H1 (cell line): ENCODE results near the gene ALDH5A1. TPM values are rescaled to one million over a fixed set of nuclear protein-coding genes. Genes with fewer than 3 reads are reported as not detected.

Experiments
- CTCF ChIA-PET: fragments of 300-600 bp; sonication (Branson Sonifier 250); formaldehyde crosslinking; loops from one replicate; lab custom pipeline; 2021; ENCODE audit not compliant: partially characterized antibody; lab: Charles Lee
- POLR2A ChIA-PET: fragments of 300-600 bp; sonication (Branson Sonifier 250); formaldehyde crosslinking; loops from one replicate; lab custom pipeline; 2021; ENCODE audit warnings: inconsistent platforms; ENCODE audit not compliant: partially characterized antibody; lab: Charles Lee
- DNase-seq, 2 experiments: peaks; one replicate each; pipeline versions ENCODE4 v3.0.0 to v3.0.0-alpha.2; 2010 to 2022; ENCODE audit warnings: low spot score in 2 of 2, low read depth in 1 of 2, mixed read lengths in 1 of 2
- FAIRE-seq: peaks from 2 replicates; lab custom pipeline; 2011; peaks lifted over from hg19 to GRCh38; lab: Jason Lieb, UNC
- H2AFZ ChIP-seq: 2 replicates; pipeline ENCODE4 v1.8.1; 2012; ENCODE audit warnings: low read length, inconsistent platforms
- H2AK5ac ChIP-seq: 2 replicates; pipeline ENCODE4 v1.6.1; 2013; ENCODE audit warnings: low read depth, low read length
- H2BK120ac ChIP-seq: replicated peaks from 2 replicates; pipeline ENCODE3; 2013; ENCODE audit warnings: low read depth, low read length, inconsistent platforms
- H2BK12ac ChIP-seq: 2 replicates; pipeline ENCODE4 v1.6.1; 2013; ENCODE audit warnings: low read depth, low read length
- H2BK15ac ChIP-seq: 2 replicates; pipeline ENCODE4 v1.6.1; 2013; ENCODE audit warnings: low read length
- H2BK20ac ChIP-seq: 2 replicates; pipeline ENCODE4 v1.6.1; 2013; ENCODE audit warnings: low read length
- H2BK5ac ChIP-seq: 2 replicates; pipeline ENCODE4 v1.6.1; 2013; ENCODE audit warnings: low read depth, low read length
- H3K14ac ChIP-seq: 2 replicates; pipeline ENCODE4 v1.6.1; 2013; ENCODE audit warnings: inconsistent platforms; ENCODE audit not compliant: insufficient read length
- H3K18ac ChIP-seq: 2 replicates; pipeline ENCODE4 v1.6.1; 2013; ENCODE audit warnings: low read length; ENCODE audit errors: extremely low read depth
- H3K23ac ChIP-seq: 2 replicates; pipeline ENCODE4 v1.6.1; 2013; ENCODE audit warnings: inconsistent platforms; ENCODE audit not compliant: insufficient read length
- H3K23me2 ChIP-seq: 2 replicates; pipeline ENCODE4 v1.6.1; 2013; ENCODE audit warnings: low read depth, low read length
- H3K27ac ChIP-seq: 2 replicates; pipeline ENCODE4 v1.6.1; 2011; ENCODE audit warnings: low read depth, low read length, inconsistent platforms
- H3K27me3 ChIP-seq, 4 experiments: replicated peaks in 1 of 4; 1 replicate in 1 of 4; 2 replicates in 3 of 4; pipeline versions ENCODE4 v1.6.1 to v1.8.1; 2011 to 2013; ENCODE audit warnings: low read length in 3 of 4, mild to moderate bottlenecking in 3 of 4, inconsistent platforms in 2 of 4, mixed read lengths in 2 of 4, moderate library complexity in 1 of 4; ENCODE audit not compliant: control insufficient read depth in 3 of 4, insufficient read depth in 3 of 4; ENCODE audit errors: extremely low read depth in 1 of 4
- H3K36me3 ChIP-seq, 4 experiments: 2 replicates each; pipeline versions ENCODE4 v1.6.1 to v1.8.1; 2011 to 2013; ENCODE audit warnings: mild to moderate bottlenecking in 4 of 4, low read length in 3 of 4, moderate library complexity in 2 of 4, control low read depth in 1 of 4, inconsistent platforms in 1 of 4; ENCODE audit not compliant: insufficient read depth in 4 of 4, control insufficient read depth in 2 of 4
- H3K4ac ChIP-seq: replicated peaks from 2 replicates; pipeline ENCODE3; 2013; ENCODE audit warnings: low read length, low read depth, mixed read lengths, inconsistent platforms; ENCODE audit not compliant: insufficient read length
- H3K4me1 ChIP-seq, 4 experiments: replicated peaks in 1 of 4; 1 replicate in 1 of 4; 2 replicates in 3 of 4; pipeline versions ENCODE4 v1.6.1 to v1.8.1; 2011 to 2013; ENCODE audit warnings: low read length in 3 of 4, inconsistent platforms in 2 of 4, mixed read lengths in 1 of 4; ENCODE audit not compliant: insufficient read depth in 4 of 4, control insufficient read depth in 3 of 4
- H3K4me2 ChIP-seq, 2 experiments: 2 replicates each; pipeline versions ENCODE4 v1.6.1 to v1.8.1; 2011 to 2013; ENCODE audit warnings: low read depth in 2 of 2, low read length in 2 of 2, control low read depth in 1 of 2, inconsistent platforms in 1 of 2, mild to moderate bottlenecking in 1 of 2; ENCODE audit not compliant: insufficient read depth in 1 of 2
- H3K4me3 ChIP-seq, 4 experiments: fragments of 200-600, 300-600 bp in 1 of 4; sonication (generic), shearing (Covaris generic), sonication (Bioruptor Twin) in 1 of 4; 2 replicates each; pipeline versions ENCODE4 v1.5.1 to v1.8.1; 2011 to 2016; ENCODE audit warnings: low read length in 4 of 4, low read depth in 3 of 4, control low read depth in 2 of 4, inconsistent platforms in 2 of 4, mild to moderate bottlenecking in 2 of 4, mixed read lengths in 1 of 4, moderate library complexity in 1 of 4; ENCODE audit not compliant: insufficient read depth in 2 of 4; ENCODE audit errors: extremely low read depth in 1 of 4
- H3K56ac ChIP-seq: replicated peaks from 2 replicates; pipeline ENCODE3; 2013; ENCODE audit warnings: low read depth, mild to moderate bottlenecking, mixed read lengths, low read length, inconsistent platforms; ENCODE audit not compliant: insufficient read length
- H3K79me1 ChIP-seq: 2 replicates; pipeline ENCODE4 v1.6.1; 2013; ENCODE audit warnings: low read depth, low read length, control low read depth
- H3K79me2 ChIP-seq, 2 experiments: 2 replicates each; pipeline versions ENCODE4 v1.6.1 to v1.8.1; 2012 to 2013; ENCODE audit warnings: low read length in 2 of 2, mild to moderate bottlenecking in 2 of 2, inconsistent platforms in 1 of 2; ENCODE audit not compliant: insufficient read depth in 2 of 2, control insufficient read depth in 1 of 2
- H3K9ac ChIP-seq, 4 experiments: replicated peaks in 1 of 4; 1 replicate in 1 of 4; 2 replicates in 3 of 4; pipeline versions ENCODE4 v1.6.1 to v1.8.1; 2011 to 2013; ENCODE audit warnings: low read depth in 3 of 4, low read length in 3 of 4, control low read depth in 2 of 4, mild to moderate bottlenecking in 2 of 4, moderate library complexity in 2 of 4, inconsistent platforms in 1 of 4; ENCODE audit errors: extremely low read depth in 1 of 4
- H3K9me3 ChIP-seq, 2 experiments: 2 replicates each; pipeline versions ENCODE4 v1.6.1 to v1.8.1; 2012 to 2013; ENCODE audit warnings: mild to moderate bottlenecking in 2 of 2, moderate library complexity in 2 of 2, control low read depth in 1 of 2, inconsistent platforms in 1 of 2, low read depth in 1 of 2, low read length in 1 of 2, mixed read lengths in 1 of 2; ENCODE audit not compliant: insufficient read depth in 2 of 2
- H4K20me1 ChIP-seq, 2 experiments: replicated peaks in 1 of 2; 2 replicates each; pipeline versions ENCODE3 to v1.8.1; 2011 to 2013; ENCODE audit warnings: inconsistent platforms in 2 of 2, low read length in 2 of 2, mild to moderate bottlenecking in 1 of 2; ENCODE audit not compliant: insufficient read depth in 2 of 2, control insufficient read depth in 1 of 2
- H4K5ac ChIP-seq: 2 replicates; pipeline ENCODE4 v1.6.1; 2013; ENCODE audit warnings: low read length, low read depth, mixed read lengths, inconsistent platforms; ENCODE audit not compliant: insufficient read length
- H4K8ac ChIP-seq: 2 replicates; pipeline ENCODE4 v1.8.0; 2013; ENCODE audit warnings: mild to moderate bottlenecking, moderate library complexity, low read length, inconsistent platforms; ENCODE audit not compliant: insufficient read depth; ENCODE audit errors: extremely low read depth
- H4K91ac ChIP-seq: replicated peaks from 2 replicates; pipeline ENCODE3; 2013; ENCODE audit warnings: low read length, mixed read lengths, inconsistent platforms; ENCODE audit not compliant: insufficient read length
- CEBPB ChIP-seq: IDR thresholded peaks from 2 replicates; pipeline ENCODE4 v1.6.1; 2012; ENCODE audit warnings: low read depth, low read length
- CREB1 ChIP-seq: IDR thresholded peaks from 2 replicates; pipeline ENCODE4 v1.6.1; 2012; ENCODE audit warnings: inconsistent platforms
- SP1 ChIP-seq: IDR thresholded peaks from 2 replicates; pipeline ENCODE4 v1.6.1; 2011; ENCODE audit warnings: low read depth, low read length
- TAF7 ChIP-seq: optimal IDR thresholded peaks from 2 replicates; pipeline ENCODE3; 2011; ENCODE audit warnings: low read depth, mild to moderate bottlenecking, inconsistent platforms, low read length, moderate library complexity, borderline replicate concordance
- polyA plus RNA-seq, 7 experiments: library from polyadenylated mRNA; depleted of rRNA in 3 of 7; stranded (reverse) in 5 of 7; unstranded in 2 of 7; fragments of >200 nt in 5 of 7; fragments of 200-250 nt in 2 of 7; gene quantifications; 1 replicate in 5 of 7; 2 replicates in 1 of 7; 4 replicates in 1 of 7; pipeline versions ENCODE4 v1.2.1 to v1.2.3, GENCODE V29; 2011 to 2013; ENCODE audit warnings: missing spikeins in 2 of 7, mixed read lengths in 2 of 7
- total RNA-seq: library from RNA; stranded (reverse); fragmentation: NEBNext Ultra II Directional; extraction: Animal tissue kit (Norgen Biotek cat#: 25700); gene quantifications from 2 replicates; pipeline ENCODE4 v1.2.1, GENCODE V29; 2021

Gene ALDH5A1
- total and polyA plus RNA-seq, 2 of the 8 experiments (the other 6 are each of a cell fraction or from before 2014, with no cell fraction given): 1.5 to 2.4 TPM

- Histone ChIP-seq H3K9me3 (no peaks in the 10 kb centered on the region), H2AK5ac (no peak overlapping the region), H3K4me2 (no peak overlapping the region), H2BK20ac (no peak overlapping the region), H2BK12ac (no peak overlapping the region), H4K8ac (no peak overlapping the region), H3K36me3 (no peaks in the 10 kb centered on the region), H4K91ac (no peak overlapping the region), H2AFZ (no peak overlapping the region), H3K23me2 (no peaks in the 10 kb centered on the region; the same call in 1 of the 2 replicates), H3K27me3 (no peaks in the 10 kb centered on the region), H3K18ac (no peak overlapping the region)
- TF ChIP-seq CEBPB (no peak), TAF7 (no peak), CREB1 (no peak), SP1 (no peak)
- TF ChIP-seq, all 59 proteins: peak for 0
- Histone ChIP-seq H2BK120ac (no peak overlapping the region), H2BK15ac (no peak overlapping the region), H3K4me3 (no peak overlapping the region), H3K27ac (no peak overlapping the region), H3K79me2 (no peaks in the 10 kb centered on the region), H4K20me1 (no peaks in the 10 kb centered on the region), H3K4me1 (no peaks in the 10 kb centered on the region), H3K9ac (no peak overlapping the region), H3K23ac (no peak overlapping the region), H3K4ac (no peak overlapping the region), H4K5ac (no peak overlapping the region), H3K79me1 (no peaks in the 10 kb centered on the region), H2BK5ac (no peak overlapping the region), H3K56ac (no peak overlapping the region), H3K14ac (no peak overlapping the region)
- CTCF ChIA-PET: interaction anchor here (1.7 to 1.9 kb wide), 2 partner anchors 15 to 23 kb away, joined by 4 to 6 read pairs; no protein-coding TSS in a partner anchor
- FAIRE-seq: no peak
- DNase-seq: no peak
- POLR2A ChIA-PET: interaction anchor here (0.5 kb wide), 1 partner anchor 40 kb away, joined by 3 read pairs; no protein-coding TSS in a partner anchor
Measured at GRCh38 chr6:24558516-24558915, 63.7 kb downstream of the ALDH5A1 start.
